ENCODE measurements around the gene DUSP8. TPM values are rescaled to one million over a fixed set of nuclear protein-coding genes. Genes with fewer than 3 reads are reported as not detected.

Gene DUSP8
- total RNA-seq, 1 experiment from 2014 or later = 4.4 TPM

DNA sequence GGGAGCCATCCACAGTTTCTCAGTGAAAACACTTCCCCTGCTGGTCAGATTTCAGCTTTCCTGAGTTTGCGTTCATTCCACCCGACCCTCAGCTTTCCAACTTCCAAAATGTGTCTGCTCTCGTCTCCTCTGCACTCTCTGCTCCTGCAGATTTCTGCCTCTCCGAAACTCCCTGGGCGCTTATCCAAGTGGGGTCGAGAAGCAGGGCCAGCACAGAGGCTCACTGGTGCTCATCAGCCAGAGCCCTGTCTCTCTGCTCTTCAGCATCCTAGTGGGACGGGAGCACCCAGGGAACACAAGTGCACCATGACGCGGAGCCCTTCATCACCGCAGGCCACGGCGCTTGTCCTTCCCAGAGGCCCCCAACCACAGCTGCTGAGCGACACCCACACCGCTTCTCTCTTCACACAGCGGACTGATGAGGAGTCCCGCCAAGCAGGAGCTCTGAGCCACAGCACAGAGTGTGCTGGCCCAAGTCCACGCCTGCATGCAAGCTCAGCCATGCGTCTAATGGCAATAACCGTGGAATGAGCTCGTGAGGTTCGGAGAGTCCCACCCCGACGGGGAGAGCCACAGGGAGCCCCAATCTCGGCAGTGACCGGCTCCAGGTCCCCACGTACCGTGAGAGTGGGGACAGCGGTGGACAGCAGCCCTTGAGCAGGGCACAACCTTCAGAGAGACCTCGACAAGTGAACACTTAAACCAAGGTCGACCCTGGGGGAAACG, 57.6 kb downstream of the DUSP8 start:
- no peak overlapping the region for H3K4me3 Mint-ChIP-seq

More for the DNA sequence above, 57.6 kb downstream of the DUSP8 start:
- Histone ChIP-seq H3K79me1 (ENCODE audit: insufficient read depth, low read depth, low read length, poor library complexity, severe bottlenecking) (no peaks in the 10 kb centered on the region), H2BK120ac (ENCODE audit: low read depth, low read length, poor library complexity, severe bottlenecking) (no peak overlapping the region), H3K79me2 (ENCODE audit: insufficient read depth, low read length) (no peaks in the 10 kb centered on the region), H4K20me1 (ENCODE audit: control insufficient read depth, insufficient read depth, insufficient read length) (no peaks in the 10 kb centered on the region), H2BK12ac (ENCODE audit: insufficient read length, low read depth, low read length) (no peak overlapping the region), H3K18ac (ENCODE audit: insufficient read length, low read depth, low read length) (no peak overlapping the region), H2BK20ac (ENCODE audit: low read depth, low read length, poor library complexity, severe bottlenecking) (no peak overlapping the region), H3K23ac (ENCODE audit: insufficient read length, low read depth, low read length) (no peak overlapping the region), H3K27ac (ENCODE audit: insufficient read length, low read depth, low read length) (no peak overlapping the region), H3K56ac (ENCODE audit: insufficient read length, low read depth, low read length) (no peak overlapping the region), H2BK15ac (ENCODE audit: low read depth, low read length) (no peak overlapping the region), H4K91ac (ENCODE audit: insufficient read length, low read depth, low read length) (no peak overlapping the region), H3T11ph (ENCODE audit: low read length) (no peak overlapping the region), H3K4me1 (ENCODE audit: insufficient read depth, low read length) (peaks cover 3% of the 10 kb centered on the region; the same call in 1 of the 2 replicates), H4K8ac (replicated peaks; ENCODE audit: insufficient read length, low read depth, low read length) (no peak overlapping the region), H3K14ac (ENCODE audit: insufficient read depth, low read length) (no peak overlapping the region), H2AK5ac (ENCODE audit: insufficient read length, low read length) (no peak overlapping the region), H3K4ac (ENCODE audit: low read depth, low read length) (no peak overlapping the region), H4K5ac (ENCODE audit: insufficient read length, low read depth, low read length) (no peak overlapping the region), H3K4me2 (ENCODE audit: insufficient read depth, insufficient read length, low read length) (no peak overlapping the region), H3K23me2 (ENCODE audit: insufficient read length, low read depth, low read length, poor library complexity, severe bottlenecking) (no peaks in the 10 kb centered on the region), H3K9me3 (ENCODE audit: control insufficient read depth, low read depth, low read length) (no peaks in the 10 kb centered on the region), H2AFZ (ENCODE audit: low read length) (no peak overlapping the region), H3K27me3 (ENCODE audit: insufficient read depth, low read length) (no peaks in the 10 kb centered on the region), H3K9ac (ENCODE audit: extremely low read depth, insufficient read length, low read length) (no peak overlapping the region), H2BK5ac (ENCODE audit: insufficient read length, low read length) (no peak overlapping the region)
- no peaks in the 10 kb centered on the region; the same call in 1 of the 2 replicates for H3K27me3 Mint-ChIP-seq (ENCODE audit: low read depth)
- no CpG with 5 or more reads among the region's 31 CpGs for WGBS (ENCODE audit: extremely low coverage, insufficient read length, low lambda C conversion rate)
- peaks cover 18 to 38% of the 10 kb centered on the region in 2 experiments for H3K4me1 Mint-ChIP-seq
- TF ChIP-seq, protein P1, sequence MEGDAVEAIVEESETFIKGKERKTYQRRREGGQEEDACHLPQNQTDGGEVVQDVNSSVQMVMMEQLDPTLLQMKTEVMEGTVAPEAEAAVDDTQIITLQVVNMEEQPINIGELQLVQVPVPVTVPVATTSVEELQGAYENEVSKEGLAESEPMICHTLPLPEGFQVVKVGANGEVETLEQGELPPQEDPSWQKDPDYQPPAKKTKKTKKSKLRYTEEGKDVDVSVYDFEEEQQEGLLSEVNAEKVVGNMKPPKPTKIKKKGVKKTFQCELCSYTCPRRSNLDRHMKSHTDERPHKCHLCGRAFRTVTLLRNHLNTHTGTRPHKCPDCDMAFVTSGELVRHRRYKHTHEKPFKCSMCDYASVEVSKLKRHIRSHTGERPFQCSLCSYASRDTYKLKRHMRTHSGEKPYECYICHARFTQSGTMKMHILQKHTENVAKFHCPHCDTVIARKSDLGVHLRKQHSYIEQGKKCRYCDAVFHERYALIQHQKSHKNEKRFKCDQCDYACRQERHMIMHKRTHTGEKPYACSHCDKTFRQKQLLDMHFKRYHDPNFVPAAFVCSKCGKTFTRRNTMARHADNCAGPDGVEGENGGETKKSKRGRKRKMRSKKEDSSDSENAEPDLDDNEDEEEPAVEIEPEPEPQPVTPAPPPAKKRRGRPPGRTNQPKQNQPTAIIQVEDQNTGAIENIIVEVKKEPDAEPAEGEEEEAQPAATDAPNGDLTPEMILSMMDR (conservative IDR thresholded peaks at IDR 0.05) = no peak
- no peaks in the 10 kb centered on the region for H3K36me3 Mint-ChIP-seq (ENCODE audit: insufficient read depth in 1 of 3, low read depth in 3 of 3)
- H3K9me3 Mint-ChIP-seq = no peaks in the 10 kb centered on the region
- no peak for DNase-seq
- H3K27ac Mint-ChIP-seq = no peak overlapping the region
